Head of caudate nucleus (tissue), 42 donors: Measurements from ENCODE around the gene GAB2.

ENCODE experiments used
- DNase-seq, 42 donors: peaks; one replicate each; pipeline versions ENCODE4 v3.0.0 to v3.0.0-alpha.2; 2020 to 2021; ENCODE audit warnings: mixed read lengths in 7 of 42
- intact Hi-C: fragments of 100-400 bp; cut with DNase I; formaldehyde crosslinking; loops from one replicate; pipeline ENCODE4 v1.15.0; 2022

Gene GAB2

GRCh38 chr11:78168539-78169477 lies 248.8 kb downstream of the GAB2 start:
- no peak for DNase-seq
- intact Hi-C loops = no loop called here

- DNase-seq = no peak
- intact Hi-C loops = no loop called here
Measured at GRCh38 chr11:78166855-78167469, 250.7 kb downstream of the GAB2 start.
